SK-N-SH treated with all-trans-retinoic acid at 6 μM for 48 hours (cell line): Measurements from ENCODE around the gene ADIPOR2.

Experiments used
- CSDC2 ChIP-seq: fragments of 250-450 bp; sonication (Bioruptor Pico); IDR thresholded peaks from 2 replicates; pipeline ENCODE4 v1.5.0; 2020; ENCODE audit warnings: mild to moderate bottlenecking, moderate library complexity
- TOX ChIP-seq: fragments of 250-450 bp; sonication (Bioruptor Pico); IDR thresholded peaks from 2 replicates; pipeline ENCODE4 v1.8.0; 2021; ENCODE audit warnings: mild to moderate bottlenecking, moderate library complexity, borderline replicate concordance
- ZFP3 ChIP-seq: fragments of 250-450 bp; sonication (Bioruptor Pico); IDR thresholded peaks from 2 replicates; pipeline ENCODE4 v1.5.0; 2020; ENCODE audit warnings: mild to moderate bottlenecking, moderate library complexity
- ZFP30 ChIP-seq: fragments of 450-650 bp; formaldehyde crosslinking; IDR thresholded peaks from 2 replicates; pipeline ENCODE4 v1.5.0; 2022; ENCODE audit warnings: mild to moderate bottlenecking, moderate library complexity
- TF ChIP-seq, protein P1 (sequence below): fragments of 250-450 bp; sonication (Bioruptor Pico); IDR thresholded peaks from 2 replicates; pipeline ENCODE4 v1.8.0; 2021; ENCODE audit warnings: low read depth, mild to moderate bottlenecking, moderate library complexity, borderline replicate concordance
- TF ChIP-seq, protein P2 (sequence below): fragments of 250-450 bp; sonication (Bioruptor Pico); IDR thresholded peaks from 2 replicates; pipeline ENCODE4 v1.8.0; 2020; ENCODE audit warnings: mild to moderate bottlenecking, moderate library complexity, borderline replicate concordance

DNA sequence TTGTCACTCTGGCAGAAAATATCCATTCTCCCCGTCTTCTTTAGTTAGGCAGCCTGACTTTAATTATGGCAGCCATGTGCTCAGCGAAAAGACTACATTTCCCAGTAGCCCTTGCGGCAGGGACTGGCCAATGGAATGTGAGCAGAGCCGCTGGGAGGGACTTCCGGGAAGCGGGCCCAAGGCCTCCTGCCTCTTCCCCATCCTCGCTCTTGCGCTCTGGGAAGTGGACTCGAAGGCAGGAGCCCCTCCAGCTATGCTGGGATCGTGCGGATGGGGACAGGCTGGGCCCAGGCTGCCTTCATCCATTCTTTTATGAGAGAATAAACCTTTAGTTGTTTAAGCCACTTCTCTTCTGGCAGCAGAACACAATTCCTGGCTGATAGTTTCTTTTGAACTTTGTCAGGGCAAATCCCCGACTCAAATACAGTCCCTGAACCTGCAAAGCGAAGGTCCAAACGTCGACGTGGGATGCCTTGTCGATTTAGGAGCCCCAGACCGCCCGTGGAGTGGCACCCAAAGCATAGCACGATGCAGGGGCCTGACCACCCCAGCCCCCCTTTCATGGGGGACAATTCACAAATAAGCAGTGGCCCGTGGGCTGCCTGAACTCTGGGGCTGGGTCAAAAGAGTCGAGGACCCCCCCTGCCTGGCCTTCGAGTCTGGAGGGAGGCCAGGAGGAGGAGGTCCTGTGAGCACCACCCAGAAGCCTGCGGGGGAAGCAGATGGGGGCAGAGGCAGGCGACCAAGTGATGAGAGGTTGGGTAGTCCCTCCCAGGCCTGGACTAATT, 113.9 kb downstream of the ADIPOR2 start:
- TF ChIP-seq, protein P1, sequence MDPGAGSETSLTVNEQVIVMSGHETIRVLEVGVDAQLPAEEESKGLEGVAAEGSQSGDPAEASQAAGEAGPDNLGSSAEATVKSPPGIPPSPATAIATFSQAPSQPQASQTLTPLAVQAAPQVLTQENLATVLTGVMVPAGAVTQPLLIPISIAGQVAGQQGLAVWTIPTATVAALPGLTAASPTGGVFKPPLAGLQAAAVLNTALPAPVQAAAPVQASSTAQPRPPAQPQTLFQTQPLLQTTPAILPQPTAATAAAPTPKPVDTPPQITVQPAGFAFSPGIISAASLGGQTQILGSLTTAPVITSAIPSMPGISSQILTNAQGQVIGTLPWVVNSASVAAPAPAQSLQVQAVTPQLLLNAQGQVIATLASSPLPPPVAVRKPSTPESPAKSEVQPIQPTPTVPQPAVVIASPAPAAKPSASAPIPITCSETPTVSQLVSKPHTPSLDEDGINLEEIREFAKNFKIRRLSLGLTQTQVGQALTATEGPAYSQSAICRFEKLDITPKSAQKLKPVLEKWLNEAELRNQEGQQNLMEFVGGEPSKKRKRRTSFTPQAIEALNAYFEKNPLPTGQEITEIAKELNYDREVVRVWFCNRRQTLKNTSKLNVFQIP (CRISPR knock-in tag): no peak
- TF ChIP-seq ZFP30: no peak
- TF ChIP-seq, protein P2, sequence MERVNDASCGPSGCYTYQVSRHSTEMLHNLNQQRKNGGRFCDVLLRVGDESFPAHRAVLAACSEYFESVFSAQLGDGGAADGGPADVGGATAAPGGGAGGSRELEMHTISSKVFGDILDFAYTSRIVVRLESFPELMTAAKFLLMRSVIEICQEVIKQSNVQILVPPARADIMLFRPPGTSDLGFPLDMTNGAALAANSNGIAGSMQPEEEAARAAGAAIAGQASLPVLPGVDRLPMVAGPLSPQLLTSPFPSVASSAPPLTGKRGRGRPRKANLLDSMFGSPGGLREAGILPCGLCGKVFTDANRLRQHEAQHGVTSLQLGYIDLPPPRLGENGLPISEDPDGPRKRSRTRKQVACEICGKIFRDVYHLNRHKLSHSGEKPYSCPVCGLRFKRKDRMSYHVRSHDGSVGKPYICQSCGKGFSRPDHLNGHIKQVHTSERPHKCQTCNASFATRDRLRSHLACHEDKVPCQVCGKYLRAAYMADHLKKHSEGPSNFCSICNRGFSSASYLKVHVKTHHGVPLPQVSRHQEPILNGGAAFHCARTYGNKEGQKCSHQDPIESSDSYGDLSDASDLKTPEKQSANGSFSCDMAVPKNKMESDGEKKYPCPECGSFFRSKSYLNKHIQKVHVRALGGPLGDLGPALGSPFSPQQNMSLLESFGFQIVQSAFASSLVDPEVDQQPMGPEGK (CRISPR knock-in tag): no peak
- TF ChIP-seq TOX (CRISPR knock-in tag): no peak
- TF ChIP-seq ZFP3: no peak
- no peak for TF ChIP-seq CSDC2
